Suppressor macrophage (primary cell): Measurements from ENCODE around the gene SERPINE2.
A peak's percentile ranks its signal among the peaks of the same experiment; 100 is the strongest.

Experiments used
- DNase-seq, 4 experiments: peaks; one replicate each; pipeline ENCODE4 v3.0.0-alpha.2; 2020 to 2022
- total RNA-seq, 17 experiments: gene quantifications; one replicate each; lab custom pipeline; 2026; ENCODE audit warnings: mixed read lengths in 6 of 17, inconsistent platforms in 3 of 17; lab: John Stamatoyannopoulos, UW

Gene SERPINE2
- 0.10 to 4.5 (median 0.67) reads per million in 17 experiments for total RNA-seq

GRCh38 chr2:224039080-224039769 is at the start of gene SERPINE2:
SERPINE2 (minus strand) TSS chr2:224039286; CDS start chr2:224001900, 37,386 bp downstream.
- DNase-seq: peak; percentile 8 to 35 (median 21)

GRCh38 chr2:224086226-224086914 is 47.3 kb upstream of the SERPINE2 start:
- peak in 3 of 4 experiments; percentile 1 to 29 (median 1) for DNase-seq

- no peak for DNase-seq
Observed at GRCh38 chr2:224085811-224086210, 46.7 kb upstream of the SERPINE2 start.

- no peak for DNase-seq
Observed at GRCh38 chr2:224085246-224085645, 46.2 kb upstream of the SERPINE2 start.

GRCh38 chr2:224084266-224084892 is 45.3 kb upstream of the SERPINE2 start:
- DNase-seq: no peak

- DNase-seq: no peak
Observed at GRCh38 chr2:224083638-224084037, 44.6 kb upstream of the SERPINE2 start.

- no peak for DNase-seq
Observed at GRCh38 chr2:224078656-224079055, 39.6 kb upstream of the SERPINE2 start.

GRCh38 chr2:224077773-224078507 is 38.9 kb upstream of the SERPINE2 start:
- no peak for DNase-seq

- no peak for DNase-seq
Observed at GRCh38 chr2:224075588-224075987, 36.5 kb upstream of the SERPINE2 start.

- DNase-seq: no peak
Observed at GRCh38 chr2:224073676-224074075, 34.6 kb upstream of the SERPINE2 start.

- no peak for DNase-seq
Observed at GRCh38 chr2:224072541-224073188, 33.6 kb upstream of the SERPINE2 start.

- DNase-seq: no peak
Observed at GRCh38 chr2:224069172-224069571, 30.1 kb upstream of the SERPINE2 start.

GRCh38 chr2:224063298-224063648 is 24.2 kb upstream of the SERPINE2 start:
- DNase-seq: no peak

- DNase-seq: no peak
Observed at GRCh38 chr2:224062481-224063297, 23.6 kb upstream of the SERPINE2 start.

- DNase-seq: no peak
Observed at GRCh38 chr2:224060783-224061482, 21.8 kb upstream of the SERPINE2 start.

- DNase-seq: no peak
Observed at GRCh38 chr2:224059178-224059577, 20.1 kb upstream of the SERPINE2 start.

GRCh38 chr2:224058048-224058775 is 19.1 kb upstream of the SERPINE2 start:
- DNase-seq: no peak

- DNase-seq: no peak
Observed at GRCh38 chr2:224056889-224057288, 17.8 kb upstream of the SERPINE2 start.

- no peak for DNase-seq
Observed at GRCh38 chr2:224055101-224055500, 16.0 kb upstream of the SERPINE2 start.

GRCh38 chr2:224046752-224047151 is 7.7 kb upstream of the SERPINE2 start:
- DNase-seq: no peak
